ENCODE results near the gene KCNQ2.

The KCNQ2 gene

DNA sequence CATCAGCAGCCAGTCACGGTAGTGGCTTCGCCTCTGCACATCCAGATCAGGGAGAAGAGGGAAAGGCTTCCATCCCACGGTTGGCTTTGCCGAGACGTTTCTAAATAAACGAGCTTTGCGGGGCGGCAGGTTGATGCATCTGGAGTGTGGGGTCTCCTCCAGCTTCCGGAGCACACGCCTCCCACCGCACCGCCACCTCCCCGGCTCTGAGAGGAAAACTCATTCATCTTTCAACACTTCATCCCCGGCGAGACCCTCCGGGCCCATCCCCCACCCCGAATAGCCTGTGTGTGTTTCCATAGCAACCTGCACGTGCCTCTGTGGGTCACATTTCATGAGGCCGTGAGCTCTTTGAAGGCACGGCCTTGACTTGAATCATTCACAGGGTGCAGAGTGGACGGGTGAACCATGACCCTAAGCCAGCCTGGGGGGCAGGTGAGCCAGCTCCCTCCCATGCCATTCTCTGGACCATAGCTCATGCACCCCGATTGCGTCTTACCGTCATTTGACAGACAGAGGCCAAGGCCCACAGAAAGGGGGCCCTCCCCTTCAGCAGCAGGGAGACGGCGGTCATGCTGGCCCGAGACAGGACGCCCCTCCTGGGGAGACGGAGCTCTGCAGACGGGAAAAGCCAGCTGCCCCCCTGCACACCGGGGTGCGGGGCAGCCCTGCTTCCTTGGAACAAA lies 95.1 kb downstream of the KCNQ2 start:
- TF ChIP-seq ZNF274 (IDR thresholded peaks at IDR 0.05; ENCODE audit: low read depth, low read length) (no peak), YY1 (IDR thresholded peaks at IDR 0.05; ENCODE audit: insufficient read depth, insufficient read length) (no peak), SUZ12 (IDR thresholded peaks at IDR 0.05; ENCODE audit: extremely low read depth, insufficient read depth, insufficient read length) (no peak)
- Histone ChIP-seq H3K36me3 (ENCODE audit: insufficient read depth, insufficient read length, low read length) (no peaks in the 10 kb centered on the region), H3K4me1 (ENCODE audit: insufficient read depth, insufficient read length) (peaks cover 18% of the 10 kb centered on the region), H3K9ac (ENCODE audit: insufficient read length, low read depth) (no peak overlapping the region), H3K9me3 (ENCODE audit: insufficient read depth, low read length) (no peaks in the 10 kb centered on the region; the same call in 1 of the 2 replicates), H3K27me3 (ENCODE audit: insufficient read depth, insufficient read length) (peaks cover 4% of the 10 kb centered on the region), H3K4me3 (ENCODE audit: insufficient read length, low read depth) (no peak overlapping the region)
- DNase-seq (ENCODE audit: low read depth, low spot score), result no peak

DNA sequence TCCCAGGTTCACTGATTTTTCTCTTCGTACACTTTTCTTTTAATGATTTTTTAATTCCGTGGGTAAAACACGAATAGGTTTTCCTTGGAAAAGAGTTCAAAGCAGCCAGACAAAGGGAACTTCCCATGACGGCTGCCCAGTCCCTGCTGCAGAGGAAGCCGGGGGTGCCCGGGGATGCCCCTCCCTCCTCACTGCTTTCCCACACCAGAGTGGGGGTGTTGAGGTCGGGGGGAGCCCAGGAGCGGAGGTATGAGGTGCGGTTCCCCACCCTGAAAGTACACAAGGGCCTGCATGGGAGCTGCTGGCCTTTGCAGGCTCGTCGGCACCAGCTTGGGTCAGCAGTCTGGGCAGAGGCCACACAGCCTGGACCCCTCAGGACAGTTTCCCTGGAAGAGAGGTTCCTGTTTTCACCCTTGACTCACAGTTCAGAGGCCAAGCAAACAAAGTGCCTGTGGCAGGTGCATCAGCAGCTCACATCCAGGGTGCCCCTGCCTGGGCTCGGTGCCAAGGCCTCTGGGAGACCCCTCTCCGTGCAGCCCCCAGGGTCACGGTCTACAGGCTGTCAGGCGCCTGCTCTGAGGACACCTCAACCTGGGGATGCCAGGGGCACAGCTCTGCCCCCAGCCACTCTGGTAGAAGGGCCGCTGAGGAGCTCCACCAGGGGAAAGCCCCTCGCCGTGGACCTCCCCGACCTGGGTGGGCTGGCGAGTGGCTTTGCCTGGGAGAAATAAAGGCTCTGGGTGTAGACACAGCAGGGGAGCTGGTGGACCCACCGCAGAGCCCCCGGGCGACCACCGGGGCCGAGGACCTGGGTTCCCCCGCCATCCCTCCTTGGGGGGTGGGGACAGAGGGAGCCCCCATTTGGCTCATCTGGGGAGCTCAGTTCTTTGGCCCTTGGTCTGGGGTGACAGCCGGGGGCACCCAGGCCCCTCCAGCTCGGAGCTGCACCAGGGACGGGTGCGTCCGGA lies 95.9 kb downstream of the KCNQ2 start:
- H3K4me1 ChIP-seq (ENCODE audit: insufficient read depth, insufficient read length), result peaks cover 18% of the 10 kb centered on the region
- DNase-seq (ENCODE audit: low read depth, low spot score), result no peak
- H3K9me3 ChIP-seq (ENCODE audit: insufficient read depth, low read length), result no peaks in the 10 kb centered on the region; the same call in 1 of the 2 replicates
- H3K36me3 ChIP-seq (ENCODE audit: insufficient read depth, insufficient read length, low read length), result no peaks in the 10 kb centered on the region
- no peak overlapping the region for H3K9ac ChIP-seq (ENCODE audit: insufficient read length, low read depth)
- TF ChIP-seq YY1 (IDR thresholded peaks at IDR 0.05; ENCODE audit: insufficient read depth, insufficient read length), result no peak
- TF ChIP-seq SUZ12 (IDR thresholded peaks at IDR 0.05; ENCODE audit: extremely low read depth, insufficient read depth, insufficient read length), result no peak
- TF ChIP-seq ZNF274 (IDR thresholded peaks at IDR 0.05; ENCODE audit: low read depth, low read length), result no peak
- H3K4me3 ChIP-seq (ENCODE audit: insufficient read length, low read depth), result no peak overlapping the region
- peaks cover 4% of the 10 kb centered on the region for H3K27me3 ChIP-seq (ENCODE audit: insufficient read depth, insufficient read length)

DNA sequence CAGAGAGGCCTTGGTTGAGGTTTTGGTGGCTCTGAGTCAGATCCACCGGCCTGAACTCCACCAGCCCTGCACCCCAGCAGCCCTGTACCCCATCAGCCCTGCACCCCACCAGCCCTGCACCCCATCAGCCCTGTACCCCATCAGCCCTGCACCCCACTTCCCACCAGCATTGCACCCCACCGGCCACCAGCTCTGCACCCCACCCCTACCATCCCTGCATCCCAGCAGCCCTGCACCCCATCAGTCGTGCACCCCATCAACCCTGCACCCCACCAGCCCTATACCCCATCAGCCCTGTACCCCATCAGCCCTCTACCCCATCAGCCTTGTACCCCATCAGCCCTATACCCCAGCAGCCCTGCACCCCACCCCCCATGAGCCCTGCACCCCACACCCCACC lies 97.0 kb downstream of the KCNQ2 start:
- Histone ChIP-seq H3K4me3 (ENCODE audit: insufficient read length, low read depth) (no peak overlapping the region), H3K36me3 (ENCODE audit: insufficient read depth, insufficient read length, low read length) (no peaks in the 10 kb centered on the region), H3K9ac (ENCODE audit: insufficient read length, low read depth) (no peak overlapping the region), H3K4me1 (ENCODE audit: insufficient read depth, insufficient read length) (peaks cover 19% of the 10 kb centered on the region), H3K9me3 (ENCODE audit: insufficient read depth, low read length) (no peaks in the 10 kb centered on the region; the same call in 1 of the 2 replicates), H3K27me3 (ENCODE audit: insufficient read depth, insufficient read length) (peaks cover 4% of the 10 kb centered on the region)
- no peak for DNase-seq (ENCODE audit: low read depth, low spot score)
- no peak for TF ChIP-seq YY1 (IDR thresholded peaks at IDR 0.05; ENCODE audit: insufficient read depth, insufficient read length)
- no peak for TF ChIP-seq ZNF274 (IDR thresholded peaks at IDR 0.05; ENCODE audit: low read depth, low read length)

DNA sequence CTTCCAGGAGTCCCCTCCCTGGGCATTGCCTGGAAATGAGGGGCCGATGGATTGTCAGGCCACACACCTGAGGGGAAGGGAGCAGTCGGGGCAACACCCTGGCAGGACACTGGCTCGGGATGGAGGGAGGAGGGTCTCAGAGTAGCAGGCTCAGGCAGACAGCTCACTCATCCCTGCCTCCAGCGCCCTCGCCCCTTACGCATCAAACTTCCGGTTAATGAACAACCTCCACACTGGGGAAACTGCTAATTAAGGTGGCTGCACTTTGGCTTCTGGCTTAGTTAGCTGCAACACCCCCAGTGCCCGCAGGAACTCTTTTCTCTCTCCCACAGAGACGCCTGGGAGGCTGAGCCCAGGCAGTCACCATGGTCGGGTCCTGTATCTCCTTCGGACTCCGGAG lies 98.0 kb downstream of the KCNQ2 start:
- Histone ChIP-seq H3K36me3 (ENCODE audit: insufficient read depth, insufficient read length, low read length) (no peaks in the 10 kb centered on the region), H3K9ac (ENCODE audit: insufficient read length, low read depth) (no peak overlapping the region), H3K9me3 (ENCODE audit: insufficient read depth, low read length) (no peaks in the 10 kb centered on the region), H3K4me1 (ENCODE audit: insufficient read depth, insufficient read length) (peaks cover 24% of the 10 kb centered on the region), H3K4me3 (ENCODE audit: insufficient read length, low read depth) (no peak overlapping the region), H3K27me3 (ENCODE audit: insufficient read depth, insufficient read length) (peaks cover 4% of the 10 kb centered on the region)
- TF ChIP-seq SUZ12 (IDR thresholded peaks at IDR 0.05; ENCODE audit: extremely low read depth, insufficient read depth, insufficient read length) (no peak), YY1 (IDR thresholded peaks at IDR 0.05; ENCODE audit: insufficient read depth, insufficient read length) (no peak), ZNF274 (IDR thresholded peaks at IDR 0.05; ENCODE audit: low read depth, low read length) (no peak)
- DNase-seq (ENCODE audit: low read depth, low spot score), result no peak

DNA sequence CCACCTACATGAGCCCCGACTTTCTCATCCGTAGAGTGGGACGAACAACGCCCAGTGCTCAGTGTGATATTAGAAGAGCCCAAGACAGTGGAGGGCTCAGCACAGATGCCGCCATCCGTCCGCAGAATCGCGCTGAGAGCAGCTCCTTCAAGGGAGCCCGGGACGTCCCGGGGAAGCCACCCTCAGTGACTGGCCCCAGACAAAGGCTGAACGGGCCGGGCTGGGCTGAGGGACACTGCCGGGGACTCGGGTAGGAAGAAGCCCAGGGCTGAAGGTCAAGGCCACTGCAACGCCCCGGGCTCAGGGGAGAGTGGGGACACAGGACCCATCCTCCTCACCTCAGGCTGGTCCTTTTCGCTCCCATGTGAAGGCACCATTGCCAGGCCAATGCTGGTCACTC lies 98.5 kb downstream of the KCNQ2 start:
- H3K4me3 ChIP-seq (ENCODE audit: insufficient read length, low read depth), result no peak overlapping the region
- no peak for TF ChIP-seq SUZ12 (IDR thresholded peaks at IDR 0.05; ENCODE audit: extremely low read depth, insufficient read depth, insufficient read length)
- no peak for TF ChIP-seq YY1 (IDR thresholded peaks at IDR 0.05; ENCODE audit: insufficient read depth, insufficient read length)
- TF ChIP-seq ZNF274 (IDR thresholded peaks at IDR 0.05; ENCODE audit: low read depth, low read length), result no peak
- H3K4me1 ChIP-seq (ENCODE audit: insufficient read depth, insufficient read length), result peaks cover 29% of the 10 kb centered on the region
- no peaks in the 10 kb centered on the region for H3K36me3 ChIP-seq (ENCODE audit: insufficient read depth, insufficient read length, low read length)
- no peak for DNase-seq (ENCODE audit: low read depth, low spot score)
- H3K27me3 ChIP-seq (ENCODE audit: insufficient read depth, insufficient read length), result peaks cover 4% of the 10 kb centered on the region
- no peaks in the 10 kb centered on the region for H3K9me3 ChIP-seq (ENCODE audit: insufficient read depth, low read length)
- H3K9ac ChIP-seq (ENCODE audit: insufficient read length, low read depth), result no peak overlapping the region

DNA sequence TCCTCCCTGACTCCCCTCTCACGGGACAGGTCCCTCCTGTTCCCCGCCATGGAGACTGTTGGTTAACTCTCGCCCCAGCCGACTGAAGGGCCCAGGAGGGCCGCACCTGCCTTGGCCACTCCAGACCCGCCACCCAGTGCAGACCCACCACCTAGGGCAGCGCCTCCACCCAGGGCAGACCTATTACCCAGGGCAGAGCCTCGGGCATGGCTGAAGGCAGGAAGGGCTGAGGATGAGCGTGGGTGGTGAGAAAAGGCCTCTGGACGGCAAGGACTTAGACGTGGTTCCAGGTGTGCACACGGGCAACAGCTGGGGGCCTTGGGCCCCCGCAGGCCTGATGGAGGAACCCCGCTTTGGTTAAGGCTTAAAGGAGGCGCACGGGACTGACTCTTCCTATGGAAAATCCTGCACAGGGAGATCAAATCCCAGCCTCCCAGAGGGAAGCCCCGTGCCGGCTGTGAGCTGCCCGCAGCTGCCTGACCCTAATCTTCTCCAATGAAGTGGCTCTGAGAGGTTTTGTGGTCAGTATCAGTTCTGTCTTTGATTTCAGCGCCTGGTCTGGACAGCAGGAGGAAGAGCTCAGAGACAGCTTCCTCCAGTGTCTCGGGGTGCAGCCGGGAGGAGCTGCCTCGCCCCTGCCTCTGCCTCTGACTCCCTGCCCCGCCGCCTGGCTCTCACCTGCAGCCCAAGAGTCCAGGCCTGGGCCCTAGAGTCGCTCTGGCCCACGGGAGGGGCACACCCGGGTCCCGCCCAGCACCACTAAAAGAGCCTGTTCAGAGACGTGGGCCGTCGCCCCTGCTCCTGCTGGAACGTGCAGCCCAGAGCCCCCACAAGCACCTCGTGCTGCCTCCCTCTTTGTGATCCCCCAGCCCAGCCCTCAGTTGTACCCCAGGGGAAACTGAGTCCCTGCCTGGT lies 99.2 kb downstream of the KCNQ2 start:
- Histone ChIP-seq H3K4me1 (ENCODE audit: insufficient read depth, insufficient read length) (peaks cover 27% of the 10 kb centered on the region), H3K4me3 (ENCODE audit: insufficient read length, low read depth) (no peak overlapping the region), H3K9ac (ENCODE audit: insufficient read length, low read depth) (no peak overlapping the region), H3K27me3 (ENCODE audit: insufficient read depth, insufficient read length) (peaks cover 4% of the 10 kb centered on the region), H3K36me3 (ENCODE audit: insufficient read depth, insufficient read length, low read length) (no peaks in the 10 kb centered on the region), H3K9me3 (ENCODE audit: insufficient read depth, low read length) (no peaks in the 10 kb centered on the region)
- no peak for DNase-seq (ENCODE audit: low read depth, low spot score)
- no peak for TF ChIP-seq ZNF274 (IDR thresholded peaks at IDR 0.05; ENCODE audit: low read depth, low read length)
- no peak for TF ChIP-seq YY1 (IDR thresholded peaks at IDR 0.05; ENCODE audit: insufficient read depth, insufficient read length)
- TF ChIP-seq SUZ12 (IDR thresholded peaks at IDR 0.05; ENCODE audit: extremely low read depth, insufficient read depth, insufficient read length), result no peak

Measured in NT2/D1 (cell line).